Measurements from ENCODE around the gene MYCBP2. TPM values are rescaled to one million over a fixed set of nuclear protein-coding genes. Genes with fewer than 3 reads are reported as not detected.

MYCBP2 gene
- polyA plus RNA-seq, 1 experiment: 22.9 TPM

- H3K4me3 ChIP-seq (ENCODE audit: low read depth, low read length): no peak overlapping the region
- POLR2A ChIA-PET: no interaction called here
- CTCF ChIA-PET: interaction anchor here (0.5 to 1.4 kb wide), 2 partner anchors 9 to 236 kb away, joined by 3 read pairs; no protein-coding TSS in a partner anchor
These were observed 279.1 kb downstream of the MYCBP2 start for GRCh38 chr13:77047649-77048343.

DNA sequence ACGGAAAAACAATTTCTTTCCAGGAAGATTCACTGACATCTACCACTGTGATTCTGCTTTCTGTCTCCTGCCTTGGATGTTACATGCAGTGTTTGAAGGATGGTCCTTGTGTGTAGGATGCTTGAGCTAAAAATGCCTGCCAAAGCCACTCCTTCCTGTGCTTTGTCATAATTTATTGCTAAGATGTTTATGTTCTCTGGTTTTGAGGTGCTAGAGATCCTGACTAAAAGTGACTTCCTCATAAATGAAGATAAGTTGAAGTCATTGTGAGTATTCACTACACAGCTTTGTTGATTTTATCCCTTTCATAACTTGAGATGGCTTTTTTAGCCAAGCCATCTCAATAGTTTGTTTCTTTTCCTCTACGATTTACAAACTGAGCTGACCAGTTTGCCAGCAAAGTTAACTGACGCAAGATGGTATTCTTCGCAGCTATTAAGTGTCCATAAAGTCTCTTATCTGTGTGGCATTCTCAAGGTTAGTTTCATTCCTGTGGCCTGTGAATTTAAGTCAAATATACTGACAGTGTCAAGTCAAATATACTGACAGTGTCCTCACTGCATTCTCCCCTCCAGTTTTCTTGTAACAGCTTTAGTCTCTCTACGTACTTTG, 284.2 kb downstream of the MYCBP2 start:
- no peak for TF ChIP-seq CTCF (IDR thresholded peaks at IDR 0.05; ENCODE audit: insufficient read depth, low read depth, low read length)
- DNase-seq (ENCODE audit: low read depth): no peak
- Histone ChIP-seq H3K36me3 (ENCODE audit: control insufficient read depth, insufficient read depth, low read length) (peaks cover 1% of the 10 kb centered on the region; the same call in 1 of the 2 replicates), H3K27me3 (ENCODE audit: control insufficient read depth, insufficient read depth, low read length) (no peaks in the 10 kb centered on the region), H3K4me3 (ENCODE audit: low read depth, low read length) (no peak overlapping the region)
- ChIA-PET CTCF (interaction anchor here (1.2 to 1.5 kb wide), 2 partner anchors 12 to 16 kb away, joined by 3 to 4 read pairs; no protein-coding TSS in a partner anchor), POLR2A (no interaction called here)

More at GRCh38 chr13:77047649-77048343, 279.1 kb downstream of the MYCBP2 start:
- H3K27me3 ChIP-seq (ENCODE audit: control insufficient read depth, insufficient read depth, low read length): no peaks in the 10 kb centered on the region
- TF ChIP-seq CTCF (IDR thresholded peaks at IDR 0.05; ENCODE audit: insufficient read depth, low read depth, low read length): no peak
- peaks cover 5% of the 10 kb centered on the region; the same call in 1 of the 2 replicates for H3K36me3 ChIP-seq (ENCODE audit: control insufficient read depth, insufficient read depth, low read length)
- DNase-seq (ENCODE audit: low read depth): no peak

- DNase-seq (ENCODE audit: low read depth): no peak
- POLR2A ChIA-PET: no interaction called here
These were observed 286.1 kb downstream of the MYCBP2 start for GRCh38 chr13:77040835-77041234.

GRCh38 chr13:77040076-77040475, 286.8 kb downstream of the MYCBP2 start:
- H3K4me3 ChIP-seq (ENCODE audit: low read depth, low read length): no peak overlapping the region
- ChIA-PET CTCF (no interaction called here), POLR2A (no interaction called here)
- H3K27me3 ChIP-seq (ENCODE audit: control insufficient read depth, insufficient read depth, low read length): no peaks in the 10 kb centered on the region
- DNase-seq (ENCODE audit: low read depth): no peak
- TF ChIP-seq CTCF (IDR thresholded peaks at IDR 0.05; ENCODE audit: insufficient read depth, low read depth, low read length): no peak
- H3K36me3 ChIP-seq (ENCODE audit: control insufficient read depth, insufficient read depth, low read length): no peaks in the 10 kb centered on the region

More at GRCh38 chr13:77040835-77041234, 286.1 kb downstream of the MYCBP2 start:
- Histone ChIP-seq H3K27me3 (ENCODE audit: control insufficient read depth, insufficient read depth, low read length) (no peaks in the 10 kb centered on the region), H3K4me3 (ENCODE audit: low read depth, low read length) (no peak overlapping the region), H3K36me3 (ENCODE audit: control insufficient read depth, insufficient read depth, low read length) (no peaks in the 10 kb centered on the region)
- TF ChIP-seq CTCF (IDR thresholded peaks at IDR 0.05; ENCODE audit: insufficient read depth, low read depth, low read length): no peak
- CTCF ChIA-PET: no interaction called here

- no peak for TF ChIP-seq CTCF (IDR thresholded peaks at IDR 0.05; ENCODE audit: insufficient read depth, low read depth, low read length)
- ChIA-PET POLR2A (no interaction called here), CTCF (interaction anchor here (1.4 kb wide), 1 partner anchor 9 kb away, joined by 3 read pairs; no protein-coding TSS in a partner anchor)
- DNase-seq (ENCODE audit: low read depth): no peak
- no peaks in the 10 kb centered on the region for H3K27me3 ChIP-seq (ENCODE audit: control insufficient read depth, insufficient read depth, low read length)
- H3K36me3 ChIP-seq (ENCODE audit: control insufficient read depth, insufficient read depth, low read length): no peaks in the 10 kb centered on the region
- no peak overlapping the region for H3K4me3 ChIP-seq (ENCODE audit: low read depth, low read length)
These were observed 287.9 kb downstream of the MYCBP2 start for GRCh38 chr13:77038907-77039480.

Data from BJ (cell line).